Thyroid gland (tissue), 4 donors: ENCODE data around the gene PELI2.

Experiments used
- CTCF ChIP-seq, 6 experiments: fragments of 200-600 bp in 3 of 6; fragments of 450-650 bp in 3 of 6; sonication (generic) in 3 of 6; IDR thresholded peaks; one replicate each; pipeline ENCODE4 v1.5.1; 2016 to 2019; ENCODE audit warnings: antibody characterized with exemption in 6 of 6, mild to moderate bottlenecking in 2 of 6, inconsistent platforms in 1 of 6, moderate library complexity in 1 of 6
- POLR2A ChIP-seq, 2 donors: fragments of 450-650 bp; IDR thresholded peaks; one replicate each; pipeline ENCODE4 v1.6.1; 2017; ENCODE audit warnings: antibody characterized with exemption in 2 of 2, mild to moderate bottlenecking in 2 of 2, moderate library complexity in 1 of 2

GRCh38 chr14:56119201-56119981 lies 1.2 kb downstream of the PELI2 start:
- TF ChIP-seq CTCF (IDR thresholded peaks at IDR 0.05) (no peak), POLR2A (IDR thresholded peaks at IDR 0.05) (peak in 1 of 2 donors; percentile 30)
